K562 (cell line): ENCODE results near the gene TMEM59. TPM values are rescaled to one million over a fixed set of nuclear protein-coding genes. Genes with fewer than 3 reads are reported as not detected.

Experiments
- CCNT2 ChIP-seq: IDR thresholded peaks from 2 replicates; pipeline ENCODE4 v1.6.1; 2011; ENCODE audit warnings: borderline replicate concordance, low read depth, mild to moderate bottlenecking, moderate library complexity, mixed read lengths, low read length; ENCODE audit not compliant: insufficient read length; ENCODE audit errors: extremely low read depth
- CREB3 ChIP-seq: fragments of 450-650 bp; conservative IDR thresholded peaks from 2 replicates; pipeline ENCODE4 v1.6.1; 2016; ENCODE audit warnings: missing genetic modification characterization, low read depth, mild to moderate bottlenecking, missing compliant biosample characterization, moderate library complexity
- CREB5 ChIP-seq: fragments of 250-450 bp; sonication (Bioruptor Pico); IDR thresholded peaks from 2 replicates; pipeline ENCODE4 v1.5.0; 2020; ENCODE audit warnings: mild to moderate bottlenecking
- DNMT1 ChIP-seq: fragments of 450-650 bp; IDR thresholded peaks from 2 replicates; pipeline ENCODE4 v1.6.1; 2016; ENCODE audit warnings: antibody characterized with exemption, mild to moderate bottlenecking
- ELF4 ChIP-seq: fragments of 450-650 bp; formaldehyde crosslinking; IDR thresholded peaks from 2 replicates; pipeline ENCODE4 v1.4.0; 2022; ENCODE audit warnings: missing genetic modification characterization
- ETS2 ChIP-seq: IDR thresholded peaks from 2 replicates; pipeline ENCODE4 v1.6.1; 2016; ENCODE audit warnings: borderline replicate concordance, missing genetic modification characterization, mild to moderate bottlenecking, moderate library complexity, missing compliant biosample characterization; ENCODE audit not compliant: poor library complexity, severe bottlenecking
- ETV5 ChIP-seq: sonication (generic); formaldehyde crosslinking; IDR thresholded peaks from 2 replicates; pipeline ENCODE4 v1.4.0; 2020; ENCODE audit warnings: low read depth, mild to moderate bottlenecking, missing genetic modification reagents
- FOXK2 ChIP-seq, 2 experiments: fragments of 450-650 bp; IDR thresholded peaks in 1 of 2; conservative IDR thresholded peaks in 1 of 2; 2 replicates each; pipeline ENCODE4 v1.6.1; 2016; ENCODE audit warnings: low read depth in 2 of 2, mild to moderate bottlenecking in 1 of 2
- GATA2 ChIP-seq: sonication (generic); formaldehyde crosslinking; IDR thresholded peaks from 2 replicates; pipeline ENCODE4 v1.4.0; 2020; ENCODE audit warnings: mild to moderate bottlenecking, missing genetic modification reagents
- HBP1 ChIP-seq: fragments of 450-650 bp; formaldehyde crosslinking; IDR thresholded peaks from 2 replicates; pipeline ENCODE4 v1.4.0; 2022; ENCODE audit warnings: missing genetic modification characterization
- LEF1 ChIP-seq: fragments of 450-650 bp; IDR thresholded peaks from 2 replicates; pipeline ENCODE4 v1.6.1; 2016; ENCODE audit warnings: mild to moderate bottlenecking
- NCOA4 ChIP-seq: fragments of 450-650 bp; IDR thresholded peaks from 2 replicates; pipeline ENCODE4 v1.6.1; 2018; ENCODE audit warnings: mild to moderate bottlenecking; ENCODE audit not compliant: partially characterized antibody
- NONO ChIP-seq, 2 experiments: fragments of 200-400 bp in 1 of 2; fragments of 450-650 bp in 1 of 2; formaldehyde crosslinking in 1 of 2; IDR thresholded peaks; 2 replicates each; pipeline ENCODE4 v1.6.1; 2017; ENCODE audit warnings: low read depth in 2 of 2, mild to moderate bottlenecking in 2 of 2, moderate library complexity in 2 of 2, low read length in 1 of 2
- POU5F1 ChIP-seq: fragments of 150-350 bp; IDR thresholded peaks from 2 replicates; pipeline ENCODE4 v1.6.1; 2014; ENCODE audit warnings: borderline replicate concordance, low read length, low read depth, mild to moderate bottlenecking; ENCODE audit not compliant: partially characterized antibody
- RAD51 ChIP-seq: fragments of 450-650 bp; IDR thresholded peaks from 2 replicates; pipeline ENCODE4 v1.7.1; 2016; ENCODE audit warnings: low read depth, mild to moderate bottlenecking, borderline replicate concordance
- SETDB1 ChIP-seq: IDR thresholded peaks from one replicate; pipeline ENCODE4 v1.6.1; 2012; ENCODE audit warnings: low read length, control low read depth, inconsistent platforms
- SRF ChIP-seq, 2 experiments: fragments of 250-450, 450-650 bp in 1 of 2; sonication (Bioruptor Pico) in 1 of 2; sonication (generic) in 1 of 2; formaldehyde crosslinking; IDR thresholded peaks; 2 replicates each; pipeline versions ENCODE4 v1.5.0 to v1.5.1; 2020 to 2022; ENCODE audit warnings: mild to moderate bottlenecking in 1 of 2, missing genetic modification reagents in 1 of 2
- TEAD2 ChIP-seq: fragments of 450-650 bp; IDR thresholded peaks from 2 replicates; pipeline ENCODE4 v1.6.1; 2016; ENCODE audit warnings: missing genetic modification characterization, control low read depth, missing compliant biosample characterization
- TEAD4 ChIP-seq, 2 experiments: sonication (generic) in 1 of 2; formaldehyde crosslinking in 1 of 2; IDR thresholded peaks; 2 replicates each; pipeline versions ENCODE4 v1.6.1 to v1.8.0; 2012 to 2022; ENCODE audit warnings: borderline replicate concordance in 1 of 2, inconsistent platforms in 1 of 2, low read length in 1 of 2, mild to moderate bottlenecking in 1 of 2, missing genetic modification reagents in 1 of 2
- ZKSCAN1 ChIP-seq: fragments of 150-350 bp; IDR thresholded peaks from 2 replicates; pipeline ENCODE4 v1.6.1; 2016; ENCODE audit warnings: low read depth, low read length
- ZNF165 ChIP-seq: fragments of 250-450 bp; sonication (Bioruptor Pico); IDR thresholded peaks from 2 replicates; pipeline ENCODE4 v1.4.0; 2020; ENCODE audit warnings: borderline replicate concordance
- ZNF561 ChIP-seq: fragments of 450-650 bp; formaldehyde crosslinking; conservative IDR thresholded peaks from 2 replicates; pipeline ENCODE4 v1.4.0; 2020; ENCODE audit warnings: mild to moderate bottlenecking, moderate library complexity
- ZNF583 ChIP-seq: fragments of 250-450 bp; sonication (Bioruptor Pico); IDR thresholded peaks from 2 replicates; pipeline ENCODE4 v1.4.0; 2020
- ZNF740 ChIP-seq, 3 experiments: fragments of 200-800 bp in 1 of 3; sonication (Bioruptor generic) in 1 of 3; sonication (generic) in 1 of 3; formaldehyde crosslinking in 1 of 3; IDR thresholded peaks; 2 replicates each; pipeline versions ENCODE4 v1.6.1 to v1.8.0; 2016 to 2022; ENCODE audit warnings: mild to moderate bottlenecking in 2 of 3, missing compliant biosample characterization in 2 of 3, missing genetic modification characterization in 2 of 3, missing genetic modification reagents in 1 of 3
- ZNF79 ChIP-seq: fragments of 250-450 bp; sonication (Bioruptor Pico); IDR thresholded peaks from 2 replicates; pipeline ENCODE4 v1.4.0; 2020; ENCODE audit warnings: low read depth, mild to moderate bottlenecking, moderate library complexity
- polyA plus RNA-seq, 8 experiments: library from polyadenylated mRNA; depleted of rRNA in 4 of 8; stranded (reverse) in 5 of 8; unstranded in 3 of 8; fragments of >200 nt; fragmentation: Nextera tagmentation in 2 of 8; fragmentation: Illumina TruSeq in 1 of 8; extraction: Ambion mirVana in 2 of 8; extraction: Trizol in 1 of 8; gene quantifications; 2 replicates each; pipeline versions ENCODE4 v1.2.1 to v1.2.3, GENCODE V29; 2011 to 2014; ENCODE audit warnings: inconsistent platforms in 1 of 8, missing spikeins in 1 of 8
- total RNA-seq, 7 experiments: library from RNA; depleted of rRNA in 6 of 7; stranded (reverse); fragments of >200 nt in 6 of 7; fragmentation: Illumina TruSeq in 2 of 7; extraction: Trizol in 2 of 7; gene quantifications; 2 replicates each; pipeline versions ENCODE4 v1.2.1 to v1.2.3, GENCODE V29; 2011 to 2021; ENCODE audit warnings: low replicate concordance in 1 of 7

Gene TMEM59
- total and polyA plus RNA-seq, 9 of the 15 experiments (the other 6 are each of a cell fraction or from before 2014, with no cell fraction given), result 93.1 to 316 (median 151) TPM

GRCh38 chr1:54054438-54054749, 1.4 kb upstream of the TMEM59 start (continued):
- TF ChIP-seq LEF1, result peak; percentile 33; the same call in 1 of the 2 replicates
- TF ChIP-seq ZNF561 (CRISPR knock-in tag), result no peak
- no peak for TF ChIP-seq ETS2 (tag)
- TF ChIP-seq DNMT1, result no peak
- no peak for TF ChIP-seq ZNF165 (CRISPR knock-in tag)
- TF ChIP-seq ETV5, result no peak
- no peak for TF ChIP-seq HBP1 (CRISPR knock-in tag)
- no peak for TF ChIP-seq POU5F1
- TF ChIP-seq CREB5 (CRISPR knock-in tag), result no peak
- no peak for TF ChIP-seq ZNF79 (CRISPR knock-in tag)
- no peak for TF ChIP-seq NONO (IDR thresholded peaks at IDR 0.05; ENCODE audit: low read depth in 2 of 2, low read length in 1 of 2)
- no peak for TF ChIP-seq TEAD2 (tag)
- no peak for TF ChIP-seq ELF4 (CRISPR knock-in tag)
- no peak for TF ChIP-seq NCOA4
- no peak for TF ChIP-seq GATA2
- no peak for TF ChIP-seq ZKSCAN1
- peak; percentile 25 for TF ChIP-seq CCNT2
- TF ChIP-seq ZNF740 (CRISPR knock-in tag; IDR thresholded peaks at IDR 0.05), result no peak
- TF ChIP-seq ZNF740 (tag; IDR thresholded peaks at IDR 0.05), result no peak
- TF ChIP-seq TEAD4 (IDR thresholded peaks at IDR 0.05; ENCODE audit: low read length), result peak; percentile 86
- no peak for TF ChIP-seq TEAD4 (CRISPR knock-in tag; IDR thresholded peaks at IDR 0.05; ENCODE audit: borderline replicate concordance)
- TF ChIP-seq ZNF583 (CRISPR knock-in tag), result no peak
- TF ChIP-seq RAD51, result no peak
- no peak for TF ChIP-seq SETDB1
- no peak for TF ChIP-seq SRF (CRISPR knock-in tag; IDR thresholded peaks at IDR 0.05)
- TF ChIP-seq CREB3 (tag), result no peak
- TF ChIP-seq FOXK2 (conservative IDR thresholded peaks at IDR 0.05 in 1 of 2, IDR thresholded peaks at IDR 0.05 in 1 of 2; ENCODE audit: low read depth in 2 of 2), result peak; percentile 44 to 52; a peak in 3 of 4 replicates
